ENCODE results near the gene SLIT1.
A peak's percentile ranks its signal among the peaks of the same experiment; 100 is the strongest.

DNA sequence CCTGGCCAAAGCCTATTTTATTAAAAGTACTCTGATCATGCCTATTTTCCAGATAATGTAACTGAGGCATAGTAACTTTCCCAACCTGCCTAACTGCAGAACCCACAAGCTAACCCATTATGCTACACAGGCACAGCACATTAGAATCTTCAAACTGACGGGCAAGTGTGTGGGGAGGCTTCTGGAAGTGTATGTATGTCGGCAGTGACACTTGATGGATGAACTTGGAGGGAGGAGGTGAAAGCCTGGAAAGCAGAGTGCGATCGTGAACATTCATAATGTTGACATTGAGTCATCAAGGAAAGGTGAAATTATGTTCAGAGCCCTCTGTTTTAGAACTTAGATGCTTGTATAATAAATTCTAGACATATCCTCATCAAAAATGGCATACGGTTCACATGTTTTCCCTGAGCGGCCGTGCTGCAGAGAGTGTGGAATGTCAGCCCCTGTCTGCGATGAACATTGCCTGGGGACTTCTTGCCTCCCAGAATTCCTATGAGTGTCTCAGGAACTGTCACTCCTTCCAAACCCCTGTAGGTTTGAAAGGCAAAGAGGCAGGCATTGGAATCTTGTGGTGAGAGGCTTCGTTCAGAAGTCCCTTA, 102.4 kb downstream of the SLIT1 start:
- TF ChIP-seq RAD21 (conservative IDR thresholded peaks at IDR 0.05), result no peak
- TF ChIP-seq, protein P1, sequence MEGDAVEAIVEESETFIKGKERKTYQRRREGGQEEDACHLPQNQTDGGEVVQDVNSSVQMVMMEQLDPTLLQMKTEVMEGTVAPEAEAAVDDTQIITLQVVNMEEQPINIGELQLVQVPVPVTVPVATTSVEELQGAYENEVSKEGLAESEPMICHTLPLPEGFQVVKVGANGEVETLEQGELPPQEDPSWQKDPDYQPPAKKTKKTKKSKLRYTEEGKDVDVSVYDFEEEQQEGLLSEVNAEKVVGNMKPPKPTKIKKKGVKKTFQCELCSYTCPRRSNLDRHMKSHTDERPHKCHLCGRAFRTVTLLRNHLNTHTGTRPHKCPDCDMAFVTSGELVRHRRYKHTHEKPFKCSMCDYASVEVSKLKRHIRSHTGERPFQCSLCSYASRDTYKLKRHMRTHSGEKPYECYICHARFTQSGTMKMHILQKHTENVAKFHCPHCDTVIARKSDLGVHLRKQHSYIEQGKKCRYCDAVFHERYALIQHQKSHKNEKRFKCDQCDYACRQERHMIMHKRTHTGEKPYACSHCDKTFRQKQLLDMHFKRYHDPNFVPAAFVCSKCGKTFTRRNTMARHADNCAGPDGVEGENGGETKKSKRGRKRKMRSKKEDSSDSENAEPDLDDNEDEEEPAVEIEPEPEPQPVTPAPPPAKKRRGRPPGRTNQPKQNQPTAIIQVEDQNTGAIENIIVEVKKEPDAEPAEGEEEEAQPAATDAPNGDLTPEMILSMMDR (IDR thresholded peaks at IDR 0.05; ENCODE audit: poor library complexity, severe bottlenecking), result no peak
- TF ChIP-seq, protein P2, sequence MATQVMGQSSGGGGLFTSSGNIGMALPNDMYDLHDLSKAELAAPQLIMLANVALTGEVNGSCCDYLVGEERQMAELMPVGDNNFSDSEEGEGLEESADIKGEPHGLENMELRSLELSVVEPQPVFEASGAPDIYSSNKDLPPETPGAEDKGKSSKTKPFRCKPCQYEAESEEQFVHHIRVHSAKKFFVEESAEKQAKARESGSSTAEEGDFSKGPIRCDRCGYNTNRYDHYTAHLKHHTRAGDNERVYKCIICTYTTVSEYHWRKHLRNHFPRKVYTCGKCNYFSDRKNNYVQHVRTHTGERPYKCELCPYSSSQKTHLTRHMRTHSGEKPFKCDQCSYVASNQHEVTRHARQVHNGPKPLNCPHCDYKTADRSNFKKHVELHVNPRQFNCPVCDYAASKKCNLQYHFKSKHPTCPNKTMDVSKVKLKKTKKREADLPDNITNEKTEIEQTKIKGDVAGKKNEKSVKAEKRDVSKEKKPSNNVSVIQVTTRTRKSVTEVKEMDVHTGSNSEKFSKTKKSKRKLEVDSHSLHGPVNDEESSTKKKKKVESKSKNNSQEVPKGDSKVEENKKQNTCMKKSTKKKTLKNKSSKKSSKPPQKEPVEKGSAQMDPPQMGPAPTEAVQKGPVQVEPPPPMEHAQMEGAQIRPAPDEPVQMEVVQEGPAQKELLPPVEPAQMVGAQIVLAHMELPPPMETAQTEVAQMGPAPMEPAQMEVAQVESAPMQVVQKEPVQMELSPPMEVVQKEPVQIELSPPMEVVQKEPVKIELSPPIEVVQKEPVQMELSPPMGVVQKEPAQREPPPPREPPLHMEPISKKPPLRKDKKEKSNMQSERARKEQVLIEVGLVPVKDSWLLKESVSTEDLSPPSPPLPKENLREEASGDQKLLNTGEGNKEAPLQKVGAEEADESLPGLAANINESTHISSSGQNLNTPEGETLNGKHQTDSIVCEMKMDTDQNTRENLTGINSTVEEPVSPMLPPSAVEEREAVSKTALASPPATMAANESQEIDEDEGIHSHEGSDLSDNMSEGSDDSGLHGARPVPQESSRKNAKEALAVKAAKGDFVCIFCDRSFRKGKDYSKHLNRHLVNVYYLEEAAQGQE (IDR thresholded peaks at IDR 0.05; ENCODE audit: borderline replicate concordance), result peak; percentile 98
- no peak for TF ChIP-seq EZH2 (IDR thresholded peaks at IDR 0.05; ENCODE audit: borderline replicate concordance, insufficient read depth, low read length, poor library complexity, severe bottlenecking)
- peak; percentile 99 for TF ChIP-seq POLR2AphosphoS5 (IDR thresholded peaks at IDR 0.05)

Data from neural cell (in vitro differentiated cells).